ENCODE measurements around the gene TBC1D1.
A peak's percentile ranks its signal among the peaks of the same experiment; 100 is the strongest.

The TBC1D1 gene

DNA sequence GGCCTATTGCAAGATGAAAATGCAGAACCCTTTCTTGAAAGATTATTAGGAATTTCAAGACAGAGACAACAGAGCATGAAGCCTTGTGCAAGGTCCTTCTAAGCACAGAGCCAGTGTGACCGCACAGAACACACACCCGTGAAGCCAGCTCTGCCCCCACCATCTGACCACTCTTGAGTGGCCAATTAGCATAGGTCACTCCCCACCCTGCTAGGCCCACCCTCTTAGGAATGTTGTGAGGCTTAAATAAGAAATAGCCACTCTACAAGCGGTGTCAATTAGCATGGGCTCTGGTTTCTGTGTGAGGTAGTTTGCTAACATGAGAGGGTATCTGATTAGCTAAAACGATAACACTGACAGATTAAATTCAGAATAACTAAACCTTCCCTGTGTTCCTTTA is 222.2 kb downstream of the TBC1D1 start:
- H3K36me3 Mint-ChIP-seq (ENCODE audit: low read depth), result peaks cover 47% of the 10 kb centered on the region
- H3K9me3 Mint-ChIP-seq, result no peaks in the 10 kb centered on the region
- TF ChIP-seq, protein P1, sequence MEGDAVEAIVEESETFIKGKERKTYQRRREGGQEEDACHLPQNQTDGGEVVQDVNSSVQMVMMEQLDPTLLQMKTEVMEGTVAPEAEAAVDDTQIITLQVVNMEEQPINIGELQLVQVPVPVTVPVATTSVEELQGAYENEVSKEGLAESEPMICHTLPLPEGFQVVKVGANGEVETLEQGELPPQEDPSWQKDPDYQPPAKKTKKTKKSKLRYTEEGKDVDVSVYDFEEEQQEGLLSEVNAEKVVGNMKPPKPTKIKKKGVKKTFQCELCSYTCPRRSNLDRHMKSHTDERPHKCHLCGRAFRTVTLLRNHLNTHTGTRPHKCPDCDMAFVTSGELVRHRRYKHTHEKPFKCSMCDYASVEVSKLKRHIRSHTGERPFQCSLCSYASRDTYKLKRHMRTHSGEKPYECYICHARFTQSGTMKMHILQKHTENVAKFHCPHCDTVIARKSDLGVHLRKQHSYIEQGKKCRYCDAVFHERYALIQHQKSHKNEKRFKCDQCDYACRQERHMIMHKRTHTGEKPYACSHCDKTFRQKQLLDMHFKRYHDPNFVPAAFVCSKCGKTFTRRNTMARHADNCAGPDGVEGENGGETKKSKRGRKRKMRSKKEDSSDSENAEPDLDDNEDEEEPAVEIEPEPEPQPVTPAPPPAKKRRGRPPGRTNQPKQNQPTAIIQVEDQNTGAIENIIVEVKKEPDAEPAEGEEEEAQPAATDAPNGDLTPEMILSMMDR (IDR thresholded peaks at IDR 0.05; ENCODE audit: unreplicated experiment in 3 of 3), result no peak
- peak overlapping the region; percentile 80 to 94 (median 86) for H3K27ac Mint-ChIP-seq
- H3K27me3 Mint-ChIP-seq (ENCODE audit: low read depth), result no peaks in the 10 kb centered on the region
- H3K4me1 Mint-ChIP-seq, result peaks cover 71% of the 10 kb centered on the region
- no peak overlapping the region for H3K4me3 Mint-ChIP-seq

DNA sequence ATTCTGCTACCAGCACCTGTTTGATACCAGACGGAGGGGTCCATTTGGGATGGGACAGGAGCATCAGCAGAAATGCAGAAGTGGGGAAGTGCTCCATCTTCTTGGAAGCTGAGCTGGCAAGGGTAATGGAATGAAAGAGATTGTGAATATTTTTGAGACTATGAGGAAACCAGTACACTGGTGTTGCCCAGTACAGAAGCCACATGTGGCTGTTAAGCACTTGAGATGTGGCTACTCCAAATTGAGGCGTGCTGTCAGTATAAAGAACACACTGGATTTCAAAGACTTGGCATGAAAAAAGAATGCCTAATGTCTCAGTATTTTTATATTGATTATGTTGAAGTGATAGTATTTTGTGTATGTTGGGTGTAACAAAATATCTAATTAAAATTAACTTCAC is 222.7 kb downstream of the TBC1D1 start:
- peak overlapping the region; percentile 80 to 94 (median 86) for H3K27ac Mint-ChIP-seq
- no peaks in the 10 kb centered on the region for H3K9me3 Mint-ChIP-seq
- TF ChIP-seq, protein P1 (IDR thresholded peaks at IDR 0.05; ENCODE audit: unreplicated experiment in 3 of 3), result no peak
- peaks cover 68% of the 10 kb centered on the region for H3K4me1 Mint-ChIP-seq
- H3K4me3 Mint-ChIP-seq, result peak overlapping the region in 1 of 3 experiments; percentile 49
- H3K27me3 Mint-ChIP-seq (ENCODE audit: low read depth), result no peaks in the 10 kb centered on the region
- peaks cover 47% of the 10 kb centered on the region for H3K36me3 Mint-ChIP-seq (ENCODE audit: low read depth)

DNA sequence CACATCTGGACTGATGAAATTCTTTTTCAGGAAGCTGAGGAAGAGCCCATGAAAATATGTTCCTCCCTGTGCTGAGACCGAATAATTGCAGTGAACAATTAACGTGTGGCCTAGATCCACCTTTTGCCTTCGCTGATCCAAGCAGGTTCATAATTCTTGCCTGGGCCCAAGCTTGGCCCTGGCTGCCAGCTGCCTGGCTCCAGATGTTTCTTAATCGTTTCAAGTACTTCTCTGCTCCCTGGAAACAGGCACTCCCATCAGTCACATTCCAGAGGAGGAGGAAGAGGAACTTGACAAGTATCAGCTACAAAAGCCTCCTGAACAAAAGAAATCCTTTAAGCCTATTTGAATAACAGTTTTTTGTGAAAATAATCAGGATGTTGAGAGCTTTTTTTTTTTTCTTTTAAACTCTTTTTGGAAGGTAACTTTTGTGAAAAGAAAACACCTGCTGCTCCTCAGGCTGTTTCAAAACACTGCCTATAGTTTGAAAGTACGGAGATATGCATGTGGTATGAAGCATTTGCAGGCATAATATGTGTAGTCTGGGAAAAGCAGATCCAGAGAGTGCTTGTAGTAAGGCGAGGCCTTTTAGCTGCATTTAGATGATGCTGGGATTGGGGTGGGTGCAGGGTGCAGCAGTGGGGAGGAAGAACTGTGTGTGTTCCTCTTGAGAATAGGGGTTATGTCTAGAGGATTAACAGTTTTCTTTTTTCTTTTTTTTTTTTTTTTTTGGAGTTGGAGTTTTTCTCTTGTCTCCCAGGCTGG is 223.7 kb downstream of the TBC1D1 start:
- Mint-ChIP-seq H3K36me3 (ENCODE audit: low read depth) (peaks cover 40% of the 10 kb centered on the region), H3K27ac (peak overlapping the region; percentile 91 to 94 (median 93)), H3K4me3 (no peak overlapping the region), H3K4me1 (peaks cover 68% of the 10 kb centered on the region), H3K27me3 (ENCODE audit: low read depth) (no peaks in the 10 kb centered on the region), H3K9me3 (no peaks in the 10 kb centered on the region)
- TF ChIP-seq, protein P1 (IDR thresholded peaks at IDR 0.05; ENCODE audit: unreplicated experiment in 3 of 3), result no peak

DNA sequence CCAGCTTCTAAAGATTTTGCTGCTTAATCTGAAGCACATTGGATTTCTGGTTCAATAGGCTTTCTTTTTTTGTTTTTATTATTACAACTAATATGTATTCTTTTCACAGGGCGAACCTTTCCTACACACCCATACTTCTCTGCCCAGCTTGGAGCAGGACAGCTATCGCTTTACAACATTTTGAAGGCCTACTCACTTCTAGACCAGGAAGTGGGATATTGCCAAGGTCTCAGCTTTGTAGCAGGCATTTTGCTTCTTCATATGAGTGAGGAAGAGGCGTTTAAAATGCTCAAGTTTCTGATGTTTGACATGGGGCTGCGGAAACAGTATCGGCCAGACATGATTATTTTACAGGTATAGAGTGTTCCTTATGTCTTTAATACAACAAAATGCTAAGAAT is 224.7 kb downstream of the TBC1D1 start:
- H3K9me3 Mint-ChIP-seq, result no peaks in the 10 kb centered on the region
- no peaks in the 10 kb centered on the region for H3K27me3 Mint-ChIP-seq (ENCODE audit: low read depth)
- no peak overlapping the region for H3K4me3 Mint-ChIP-seq
- TF ChIP-seq, protein P1 (IDR thresholded peaks at IDR 0.05; ENCODE audit: unreplicated experiment in 3 of 3), result no peak
- H3K36me3 Mint-ChIP-seq (ENCODE audit: low read depth), result peaks cover 34% of the 10 kb centered on the region
- peak overlapping the region in 2 of 3 experiments; percentile 21 to 73 for H3K27ac Mint-ChIP-seq
- H3K4me1 Mint-ChIP-seq, result peaks cover 67% of the 10 kb centered on the region

DNA sequence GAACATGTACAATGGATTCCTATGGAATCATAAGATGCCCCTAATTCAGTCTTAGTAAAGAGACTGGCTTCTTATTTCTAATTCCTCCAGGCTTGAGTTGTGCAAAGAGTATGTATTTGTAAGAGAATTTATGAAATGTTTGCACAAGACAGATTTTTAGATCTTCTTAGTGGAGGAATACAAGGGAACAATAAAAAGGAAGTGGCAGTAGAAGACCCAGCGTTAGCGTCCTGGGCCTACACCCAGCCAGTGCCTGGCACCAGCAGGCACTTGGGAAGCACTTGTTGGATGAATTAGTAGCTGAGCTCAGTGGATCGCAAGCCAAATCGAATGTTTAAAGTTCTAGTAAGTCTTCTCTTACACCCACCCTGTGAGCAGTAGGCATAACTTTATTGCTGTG is 226.7 kb downstream of the TBC1D1 start:
- H3K9me3 Mint-ChIP-seq, result no peaks in the 10 kb centered on the region
- H3K27ac Mint-ChIP-seq, result peak overlapping the region; percentile 21 to 95 (median 92)
- peaks cover 39% of the 10 kb centered on the region for H3K36me3 Mint-ChIP-seq (ENCODE audit: low read depth)
- no peaks in the 10 kb centered on the region for H3K27me3 Mint-ChIP-seq (ENCODE audit: low read depth)
- TF ChIP-seq, protein P1 (IDR thresholded peaks at IDR 0.05; ENCODE audit: unreplicated experiment in 3 of 3), result no peak
- peaks cover 60% of the 10 kb centered on the region for H3K4me1 Mint-ChIP-seq
- H3K4me3 Mint-ChIP-seq, result no peak overlapping the region

Measured in nephron (organoid).